Adrenal gland (tissue), 12 donors: ENCODE measurements around the gene CRIP3. TPM values are rescaled to one million over a fixed set of nuclear protein-coding genes. Genes with fewer than 3 reads are reported as not detected.

Experiments used
- DNase-seq, 7 donors: peaks; one replicate each; pipeline ENCODE4 v3.0.0-alpha.2; 2019 to 2020
- H3K27ac ChIP-seq, 5 donors: fragments of 200-600 bp; sonication (generic) in 4 of 5; 1 replicate in 3 of 5; 2 replicates in 2 of 5; pipeline versions ENCODE4 v1.5.1 to v1.8.0; 2016 to 2020; ENCODE audit warnings: mild to moderate bottlenecking in 1 of 5
- H3K27me3 ChIP-seq: fragments of 200-600 bp; 2 replicates; pipeline ENCODE4 v1.8.0; 2021
- H3K36me3 ChIP-seq, 2 donors: fragments of 200-600 bp; replicated peaks in 1 of 2; 1 replicate in 1 of 2; 2 replicates in 1 of 2; pipeline versions ENCODE4 v1.5.1 to v1.8.0; 2018 to 2022
- H3K4me1 ChIP-seq, 2 donors: fragments of 200-600 bp; replicated peaks in 1 of 2; 1 replicate in 1 of 2; 2 replicates in 1 of 2; pipeline versions ENCODE4 v1.5.1 to v1.8.0; 2018 to 2021
- H3K4me3 ChIP-seq, 4 donors: fragments of 200-600 bp; sonication (generic) in 3 of 4; one replicate each; pipeline ENCODE4 v1.5.1; 2016 to 2018
- H3K9me3 ChIP-seq, 3 donors: fragments of 200-600 bp; sonication (generic) in 1 of 3; replicated peaks in 1 of 3; 1 replicate in 2 of 3; 2 replicates in 1 of 3; pipeline versions ENCODE4 v1.5.1 to v1.8.0; 2016 to 2021
- POLR2A ChIP-seq, 2 donors: fragments of 450-650 bp; IDR thresholded peaks; one replicate each; pipeline ENCODE4 v1.6.1; 2017; ENCODE audit warnings: antibody characterized with exemption in 2 of 2, mild to moderate bottlenecking in 2 of 2, moderate library complexity in 1 of 2
- WGBS, 4 donors: extraction: QIAGEN DNeasy Blood & Tissue Kit in 2 of 4; methylation state at CpG; one replicate each; pipeline versions ENCODE4 v1.1.5 to v1.1.7; 2013 to 2017; 5-methylcytosine and 5-hydroxymethylcytosine counted together
- intact Hi-C, 2 donors: fragments of 100-400 bp; cut with DNase I; formaldehyde crosslinking; loops; one replicate each; pipeline versions ENCODE4 v1.14.1 to v1.15.0; 2022 to 2023
- polyA plus RNA-seq, 3 donors: library from polyadenylated mRNA; stranded (reverse); fragments of 200-250 nt in 2 of 3; fragments of 350-450 nt in 1 of 3; fragmentation: Illumina TruSeq in 1 of 3; extraction: RNeasy Lipid Tissue Mini Kit (QIAGEN cat#74804) in 1 of 3; gene quantifications; one replicate each; pipeline ENCODE4 v1.2.3, GENCODE V29; 2013 to 2014
- total RNA-seq, 9 donors: library from RNA; depleted of rRNA in 4 of 9; stranded (reverse); fragments of >200 nt in 4 of 9; fragments of 120-200 nt in 1 of 9; fragmentation: NEBNext Ultra II Directional in 1 of 9; extraction: Animal tissue kit (Norgen Biotek cat#: 25700) in 1 of 9; gene quantifications; one replicate each; pipeline versions ENCODE4 v1.1.0 to v1.2.4, GENCODE V29; 2013 to 2023
- TF ChIP-seq, protein P1 (sequence below), 6 experiments: fragments of 450-650 bp in 4 of 6; fragments of 200-600 bp in 2 of 6; sonication (generic) in 1 of 6; IDR thresholded peaks; 1 replicate in 5 of 6; 2 replicates in 1 of 6; pipeline versions ENCODE4 v1.5.1 to v1.8.0; 2016 to 2021; ENCODE audit warnings: antibody characterized with exemption in 6 of 6, mild to moderate bottlenecking in 2 of 6, moderate library complexity in 1 of 6
- donor health status: healthy with polysubstance abuse.
- donor health status: Bipolar disorder and iron deficiency.
- donor health status: DM: yes; HTN: yes; CAD: no.
- donor health status: DM: no; HTN: no; CAD: no.
- donor health status: DM: no; HTN: no; CAD: no.
- donor health status: DM: yes; HTN: yes; CAD: no.

Gene CRIP3
- total and polyA plus RNA-seq, 12 donors = 0.44 to 8.9 (median 1.5) TPM; not detected in 6

GRCh38 chr6:43260791-43261190, 47.8 kb downstream of the CRIP3 start:
- DNase-seq = no peak
- no peak overlapping the region for H3K4me3 ChIP-seq
- intact Hi-C loops = no loop called here
- H3K27me3 ChIP-seq = no peaks in the 10 kb centered on the region
- H3K36me3 ChIP-seq = no peaks in the 10 kb centered on the region
- no peaks in the 10 kb centered on the region for H3K4me1 ChIP-seq
- TF ChIP-seq, protein P1, sequence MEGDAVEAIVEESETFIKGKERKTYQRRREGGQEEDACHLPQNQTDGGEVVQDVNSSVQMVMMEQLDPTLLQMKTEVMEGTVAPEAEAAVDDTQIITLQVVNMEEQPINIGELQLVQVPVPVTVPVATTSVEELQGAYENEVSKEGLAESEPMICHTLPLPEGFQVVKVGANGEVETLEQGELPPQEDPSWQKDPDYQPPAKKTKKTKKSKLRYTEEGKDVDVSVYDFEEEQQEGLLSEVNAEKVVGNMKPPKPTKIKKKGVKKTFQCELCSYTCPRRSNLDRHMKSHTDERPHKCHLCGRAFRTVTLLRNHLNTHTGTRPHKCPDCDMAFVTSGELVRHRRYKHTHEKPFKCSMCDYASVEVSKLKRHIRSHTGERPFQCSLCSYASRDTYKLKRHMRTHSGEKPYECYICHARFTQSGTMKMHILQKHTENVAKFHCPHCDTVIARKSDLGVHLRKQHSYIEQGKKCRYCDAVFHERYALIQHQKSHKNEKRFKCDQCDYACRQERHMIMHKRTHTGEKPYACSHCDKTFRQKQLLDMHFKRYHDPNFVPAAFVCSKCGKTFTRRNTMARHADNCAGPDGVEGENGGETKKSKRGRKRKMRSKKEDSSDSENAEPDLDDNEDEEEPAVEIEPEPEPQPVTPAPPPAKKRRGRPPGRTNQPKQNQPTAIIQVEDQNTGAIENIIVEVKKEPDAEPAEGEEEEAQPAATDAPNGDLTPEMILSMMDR (IDR thresholded peaks at IDR 0.05) = no peak
- no peak for TF ChIP-seq POLR2A (IDR thresholded peaks at IDR 0.05)
- H3K27ac ChIP-seq = no peak overlapping the region
- no peaks in the 10 kb centered on the region for H3K9me3 ChIP-seq
- 80 to 90% (median 82%) methylated on average over 4 of the region's 4 CpGs for WGBS, 4 donors

GRCh38 chr6:43258807-43259686, 49.6 kb downstream of the CRIP3 start:
- DNase-seq = no peak
- no peaks in the 10 kb centered on the region for H3K27me3 ChIP-seq
- no peaks in the 10 kb centered on the region for H3K4me1 ChIP-seq
- TF ChIP-seq POLR2A (IDR thresholded peaks at IDR 0.05) = no peak
- TF ChIP-seq, protein P1 (IDR thresholded peaks at IDR 0.05) = no peak
- H3K9me3 ChIP-seq = no peaks in the 10 kb centered on the region
- H3K36me3 ChIP-seq = no peaks in the 10 kb centered on the region
- no peak overlapping the region for H3K4me3 ChIP-seq
- WGBS, 4 donors = 85 to 92% (median 87%) methylated on average over 24 to 30 of the region's 30 CpGs
- intact Hi-C loops = no loop called here
- H3K27ac ChIP-seq = no peak overlapping the region

- Histone ChIP-seq H3K27me3 (no peaks in the 10 kb centered on the region), H3K36me3 (no peaks in the 10 kb centered on the region), H3K9me3 (no peaks in the 10 kb centered on the region), H3K4me3 (no peak overlapping the region), H3K27ac (no peak overlapping the region), H3K4me1 (no peaks in the 10 kb centered on the region)
- intact Hi-C loops = no loop called here
- TF ChIP-seq POLR2A (IDR thresholded peaks at IDR 0.05) = no peak
- TF ChIP-seq, protein P1 (IDR thresholded peaks at IDR 0.05) = no peak
- WGBS, 4 donors = 54 to 69% (median 66%) methylated on average over 4 of the region's 4 CpGs
- no peak for DNase-seq
These were observed 50.4 kb downstream of the CRIP3 start for GRCh38 chr6:43258180-43258579.

DNA sequence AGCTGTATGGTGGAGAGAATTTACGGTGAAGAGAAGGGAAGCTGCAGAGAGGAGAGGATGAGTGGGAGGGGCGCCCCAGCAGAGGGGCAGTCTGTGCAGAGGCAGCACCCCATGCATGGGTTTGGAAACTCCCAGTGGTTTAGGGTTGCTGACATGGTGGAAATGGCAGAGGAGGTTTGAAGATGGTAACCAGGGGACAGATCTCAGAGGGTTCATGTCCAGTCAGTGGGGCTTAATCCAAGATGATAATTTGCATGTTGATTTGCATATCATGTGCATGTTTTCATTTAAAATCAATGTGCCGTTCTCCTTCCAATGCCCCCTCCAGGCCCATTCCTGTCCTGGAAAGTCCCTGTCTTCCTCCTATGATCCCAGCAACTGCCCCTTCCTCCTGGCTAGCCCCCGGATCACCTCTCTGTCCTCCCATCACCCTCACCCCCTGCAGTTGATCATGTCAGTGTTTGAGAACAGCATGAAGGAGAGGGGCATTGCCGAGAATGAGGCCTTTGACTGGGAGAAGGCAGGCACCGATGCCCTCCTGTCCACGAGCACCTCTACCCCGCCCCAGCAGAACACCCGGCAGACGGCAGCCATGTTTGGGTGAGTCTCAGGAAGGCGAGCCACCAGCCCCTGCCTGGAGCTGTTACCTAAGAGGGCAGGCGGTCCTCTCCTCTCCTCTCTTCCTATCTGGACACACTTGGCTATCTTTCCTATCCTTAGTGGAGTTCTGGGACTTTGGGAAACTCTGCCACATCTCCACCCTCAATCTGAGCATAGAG, 51.1 kb downstream of the CRIP3 start:
- no peak overlapping the region for H3K4me3 ChIP-seq
- no peaks in the 10 kb centered on the region for H3K9me3 ChIP-seq
- H3K27ac ChIP-seq = no peak overlapping the region
- no peak for DNase-seq
- intact Hi-C loops = no loop called here
- no peaks in the 10 kb centered on the region for H3K36me3 ChIP-seq
- TF ChIP-seq POLR2A (IDR thresholded peaks at IDR 0.05) = no peak
- TF ChIP-seq, protein P1 (IDR thresholded peaks at IDR 0.05) = no peak
- 76 to 87% (median 85%) methylated on average over 8 to 12 of the region's 12 CpGs for WGBS, 4 donors
- H3K4me1 ChIP-seq = no peaks in the 10 kb centered on the region
- no peaks in the 10 kb centered on the region for H3K27me3 ChIP-seq
